HFFc6 (cell line): ENCODE results near the gene EHD3. TPM values are rescaled to one million over a fixed set of nuclear protein-coding genes. Genes with fewer than 3 reads are reported as not detected.
A peak's percentile ranks its signal among the peaks of the same experiment; 100 is the strongest.

ENCODE experiments used
- DNase-seq: peaks from one replicate; pipeline ENCODE4 v3.0.0-alpha.2; 2018
- H3K27ac Mint-ChIP-seq: 2 replicates; pipeline ENCODE4 v1.8.0; 2020; ENCODE audit warnings: mild to moderate bottlenecking, mixed read lengths
- H3K27me3 Mint-ChIP-seq: 2 replicates; pipeline ENCODE4 v1.8.0; 2021; ENCODE audit warnings: mild to moderate bottlenecking, moderate library complexity, mixed read lengths; ENCODE audit not compliant: insufficient read depth
- H3K36me3 Mint-ChIP-seq: 2 replicates; pipeline ENCODE4 v1.8.0; 2021; ENCODE audit warnings: low read depth, mixed read lengths
- H3K4me1 Mint-ChIP-seq: 2 replicates; pipeline ENCODE4 v1.8.0; 2020; ENCODE audit warnings: low read depth, mixed read lengths
- H3K4me3 Mint-ChIP-seq: 2 replicates; pipeline ENCODE4 v1.8.0; 2020; ENCODE audit warnings: mild to moderate bottlenecking, moderate library complexity, mixed read lengths
- H3K9me3 Mint-ChIP-seq: 2 replicates; pipeline ENCODE4 v1.8.0; 2020; ENCODE audit warnings: mild to moderate bottlenecking, mixed read lengths
- CTCF ChIP-seq: fragments of 200-600 bp; sonication (generic); IDR thresholded peaks from 2 replicates; pipeline ENCODE4 v1.5.0; 2021; ENCODE audit warnings: antibody characterized with exemption, mild to moderate bottlenecking
- total RNA-seq, 6 experiments: library from RNA; stranded (reverse); fragmentation: NEBNext Ultra II Directional; extraction: Animal tissue kit (Norgen Biotek cat#: 25700); gene quantifications; 2 replicates in 1 of 6; 3 replicates in 5 of 6; pipeline ENCODE4 v1.2.3, GENCODE V29; 2021

EHD3 gene
- total RNA-seq, 6 experiments from 2014 or later, result 49.6 to 70.6 (median 62.0) TPM

GRCh38 chr2:31226266-31226665, 7.7 kb upstream of the EHD3 start:
- no peak overlapping the region for H3K27ac Mint-ChIP-seq
- TF ChIP-seq CTCF, result no peak
- H3K4me3 Mint-ChIP-seq, result no peak overlapping the region
- DNase-seq, result no peak
- no peaks in the 10 kb centered on the region for H3K36me3 Mint-ChIP-seq
- H3K27me3 Mint-ChIP-seq, result peaks cover 33% of the 10 kb centered on the region
- peaks cover 7% of the 10 kb centered on the region; the same call in 1 of the 2 replicates for H3K4me1 Mint-ChIP-seq
- no peaks in the 10 kb centered on the region for H3K9me3 Mint-ChIP-seq

- Mint-ChIP-seq H3K27me3 (peaks cover 27% of the 10 kb centered on the region), H3K27ac (no peak overlapping the region), H3K4me3 (no peak overlapping the region), H3K36me3 (no peaks in the 10 kb centered on the region), H3K4me1 (peaks cover 7% of the 10 kb centered on the region; the same call in 1 of the 2 replicates), H3K9me3 (no peaks in the 10 kb centered on the region)
- no peak for TF ChIP-seq CTCF
- no peak for DNase-seq
Measured at GRCh38 chr2:31227110-31227509, 6.8 kb upstream of the EHD3 start.

GRCh38 chr2:31227711-31228125, 6.2 kb upstream of the EHD3 start:
- H3K4me3 Mint-ChIP-seq, result no peak overlapping the region
- TF ChIP-seq CTCF, result no peak
- H3K36me3 Mint-ChIP-seq, result no peaks in the 10 kb centered on the region
- H3K27me3 Mint-ChIP-seq, result peaks cover 21% of the 10 kb centered on the region
- H3K9me3 Mint-ChIP-seq, result no peaks in the 10 kb centered on the region
- H3K4me1 Mint-ChIP-seq, result peaks cover 7% of the 10 kb centered on the region; the same call in 1 of the 2 replicates
- H3K27ac Mint-ChIP-seq, result no peak overlapping the region
- DNase-seq, result no peak

- no peak for TF ChIP-seq CTCF
- Mint-ChIP-seq H3K4me1 (peaks cover 16% of the 10 kb centered on the region), H3K27me3 (peaks cover 14% of the 10 kb centered on the region), H3K9me3 (no peaks in the 10 kb centered on the region), H3K36me3 (no peaks in the 10 kb centered on the region), H3K4me3 (no peak overlapping the region), H3K27ac (no peak overlapping the region)
- no peak for DNase-seq
Measured at GRCh38 chr2:31228717-31229116, 5.2 kb upstream of the EHD3 start.

- DNase-seq, result no peak
- H3K4me1 Mint-ChIP-seq, result peaks cover 27% of the 10 kb centered on the region
Measured at GRCh38 chr2:31230751-31231150, 3.2 kb upstream of the EHD3 start.

More at GRCh38 chr2:31230751-31231150, 3.2 kb upstream of the EHD3 start:
- Mint-ChIP-seq H3K27me3 (peaks cover 14% of the 10 kb centered on the region), H3K9me3 (no peaks in the 10 kb centered on the region), H3K27ac (no peak overlapping the region), H3K36me3 (no peaks in the 10 kb centered on the region), H3K4me3 (no peak overlapping the region)
- 0 out of 2 replicates have a peak, but pooled peaks have one; percentile 9 for TF ChIP-seq CTCF
